ENCODE data around the gene NCKAP5.
A peak's percentile ranks its signal among the peaks of the same experiment; 100 is the strongest.

Gene NCKAP5

GRCh38 chr2:133579274-133579673, 11.0 kb upstream of the NCKAP5 start:
- H3K4me3 ChIP-seq (ENCODE audit: low read depth, low read length): no peak overlapping the region

DNA sequence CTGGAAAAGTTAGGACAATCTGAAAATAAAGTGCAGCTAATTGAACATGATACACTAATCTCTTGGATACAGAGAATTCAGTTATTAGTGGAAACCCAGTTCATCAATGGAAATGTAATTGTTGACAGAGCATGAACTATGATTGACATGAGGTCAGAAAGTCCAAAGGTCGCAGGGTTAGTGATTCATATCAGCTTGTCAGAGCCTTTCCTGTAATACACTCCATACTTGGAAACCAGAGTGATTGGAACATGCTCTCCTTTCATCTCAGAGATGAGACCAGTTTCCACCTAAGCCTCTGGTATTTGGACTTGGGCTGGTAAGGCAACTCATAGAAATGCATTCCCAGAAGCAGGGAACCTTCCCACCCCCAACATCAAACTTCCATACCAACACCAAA, 8.5 kb upstream of the NCKAP5 start:
- H3K4me3 ChIP-seq (ENCODE audit: low read depth, low read length): no peak overlapping the region
- no peak for DNase-seq (ENCODE audit: low read depth)
- TF ChIP-seq CTCF (IDR thresholded peaks at IDR 0.05; ENCODE audit: control insufficient read depth, extremely low read depth, insufficient read depth): no peak

More at GRCh38 chr2:133579274-133579673, 11.0 kb upstream of the NCKAP5 start:
- TF ChIP-seq CTCF (IDR thresholded peaks at IDR 0.05; ENCODE audit: control insufficient read depth, extremely low read depth, insufficient read depth): no peak
- peak; percentile 60 for DNase-seq (ENCODE audit: low read depth)

GRCh38 chr2:133574620-133575019, 6.4 kb upstream of the NCKAP5 start:
- TF ChIP-seq CTCF (IDR thresholded peaks at IDR 0.05; ENCODE audit: control insufficient read depth, extremely low read depth, insufficient read depth): no peak
- no peak for DNase-seq (ENCODE audit: low read depth)
- H3K4me3 ChIP-seq (ENCODE audit: low read depth, low read length): no peak overlapping the region

DNA sequence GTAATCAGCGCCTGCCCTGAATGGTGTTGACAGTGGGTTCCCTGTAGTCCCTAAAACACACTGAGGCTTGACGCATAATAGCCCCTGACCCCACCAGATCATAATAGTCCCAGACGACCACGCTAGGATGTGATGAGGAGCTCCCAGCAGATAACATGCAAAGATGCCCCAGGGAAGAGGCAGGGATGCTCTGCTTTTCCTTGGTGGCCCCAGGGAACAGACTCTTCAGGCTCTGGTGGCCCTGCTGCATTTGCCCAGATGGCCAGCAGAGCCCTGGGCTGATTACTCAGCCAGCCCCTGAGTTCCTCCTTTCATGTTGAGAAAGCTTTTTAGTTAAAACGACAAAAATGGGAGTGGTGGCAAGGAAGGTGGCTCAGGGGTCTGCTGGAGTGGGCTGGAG, 5.9 kb upstream of the NCKAP5 start:
- no peak overlapping the region for H3K4me3 ChIP-seq (ENCODE audit: low read depth, low read length)
- TF ChIP-seq CTCF (IDR thresholded peaks at IDR 0.05; ENCODE audit: control insufficient read depth, extremely low read depth, insufficient read depth): no peak
- DNase-seq (ENCODE audit: low read depth): no peak

DNA sequence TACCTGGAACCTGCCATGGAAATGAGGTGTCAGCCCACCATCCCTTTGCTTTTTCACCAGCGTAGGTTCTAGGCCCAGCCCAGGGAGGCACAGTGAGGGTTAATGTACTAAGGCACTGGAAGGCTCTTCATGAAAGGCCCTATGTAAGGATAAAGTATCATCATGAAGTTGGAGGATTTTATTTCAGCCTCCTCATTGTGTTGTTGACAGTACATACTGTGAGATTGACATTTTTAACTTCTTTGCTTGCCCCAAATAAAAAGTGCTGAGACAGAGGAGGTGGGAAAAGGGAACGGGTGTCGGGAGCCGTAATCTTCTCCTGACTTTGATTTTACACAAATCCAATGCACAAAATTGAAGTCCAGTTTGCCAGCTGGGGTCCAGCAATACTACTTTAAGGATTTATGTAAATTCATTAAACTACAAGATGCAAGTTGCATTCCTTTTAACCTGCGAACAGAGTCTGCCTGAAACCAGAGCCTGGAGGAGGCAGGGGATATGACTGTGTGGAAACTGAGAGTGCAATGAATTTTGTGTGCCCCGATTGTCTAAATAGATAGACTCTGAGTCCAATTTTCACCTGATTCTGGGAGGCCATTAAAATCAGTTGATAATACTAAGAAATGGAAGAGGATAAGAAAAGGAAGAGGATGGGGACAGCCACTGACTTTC, 5.4 kb upstream of the NCKAP5 start:
- DNase-seq (ENCODE audit: low read depth): no peak
- H3K4me3 ChIP-seq (ENCODE audit: low read depth, low read length): no peak overlapping the region
- TF ChIP-seq CTCF (IDR thresholded peaks at IDR 0.05; ENCODE audit: control insufficient read depth, extremely low read depth, insufficient read depth): no peak

DNA sequence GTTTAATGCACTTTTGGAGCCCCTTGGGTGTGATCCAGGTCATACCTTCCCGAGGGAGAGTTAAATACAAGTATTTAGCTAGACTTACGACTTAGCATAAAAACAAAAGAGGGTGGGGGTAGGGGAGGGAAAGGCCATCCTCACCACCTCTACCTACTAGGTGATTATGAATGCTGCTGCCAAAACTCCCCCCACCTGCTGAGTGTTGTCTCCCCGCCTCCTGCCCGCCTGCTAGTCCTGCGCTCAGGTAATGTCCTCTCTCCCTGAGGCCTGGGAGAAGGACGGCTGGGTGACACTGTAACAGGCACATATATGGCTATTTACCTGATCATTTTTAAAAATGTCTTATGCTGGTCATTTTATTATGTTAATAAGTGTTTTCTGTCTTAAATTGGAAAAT, 3.0 kb upstream of the NCKAP5 start:
- no peak for TF ChIP-seq CTCF (IDR thresholded peaks at IDR 0.05; ENCODE audit: control insufficient read depth, extremely low read depth, insufficient read depth)
- no peak overlapping the region for H3K4me3 ChIP-seq (ENCODE audit: low read depth, low read length)
- DNase-seq (ENCODE audit: low read depth): no peak

DNA sequence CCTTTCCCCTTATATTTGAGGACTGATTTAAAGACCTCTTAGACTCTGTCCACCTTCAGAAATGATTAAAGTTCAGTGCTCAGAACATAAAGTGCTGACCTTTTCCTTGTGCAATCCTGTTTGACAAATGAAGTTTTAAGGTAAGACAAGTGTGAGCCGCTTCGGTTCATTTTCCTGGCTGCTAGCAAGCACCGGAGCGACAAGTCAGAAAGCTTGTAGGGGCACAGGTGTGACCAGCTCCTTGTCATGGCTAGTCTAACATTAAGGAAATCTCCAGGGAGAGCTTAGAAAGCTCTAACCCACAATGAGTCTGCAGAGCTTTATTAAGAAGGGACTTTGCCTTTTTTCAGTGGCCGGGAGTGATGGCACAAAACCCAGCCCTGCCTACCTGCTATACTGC, 2.3 kb upstream of the NCKAP5 start:
- TF ChIP-seq CTCF (IDR thresholded peaks at IDR 0.05; ENCODE audit: control insufficient read depth, extremely low read depth, insufficient read depth): no peak
- DNase-seq (ENCODE audit: low read depth): no peak
- no peak overlapping the region for H3K4me3 ChIP-seq (ENCODE audit: low read depth, low read length)

All from LNCaP clone FGC (cell line).